Mammary microvascular endothelial cell (primary cell): ENCODE data around the gene ZFP37. TPM values are rescaled to one million over a fixed set of nuclear protein-coding genes. Genes with fewer than 3 reads are reported as not detected.

Source experiments
- total RNA-seq: library from RNA; depleted of rRNA; stranded (reverse); fragments of >200 nt; gene quantifications from 2 replicates; pipeline ENCODE4 v1.2.3, GENCODE V29; 2015

ZFP37 gene
- total RNA-seq, result 0.60 and 0.89 TPM in 2 replicates

DNA sequence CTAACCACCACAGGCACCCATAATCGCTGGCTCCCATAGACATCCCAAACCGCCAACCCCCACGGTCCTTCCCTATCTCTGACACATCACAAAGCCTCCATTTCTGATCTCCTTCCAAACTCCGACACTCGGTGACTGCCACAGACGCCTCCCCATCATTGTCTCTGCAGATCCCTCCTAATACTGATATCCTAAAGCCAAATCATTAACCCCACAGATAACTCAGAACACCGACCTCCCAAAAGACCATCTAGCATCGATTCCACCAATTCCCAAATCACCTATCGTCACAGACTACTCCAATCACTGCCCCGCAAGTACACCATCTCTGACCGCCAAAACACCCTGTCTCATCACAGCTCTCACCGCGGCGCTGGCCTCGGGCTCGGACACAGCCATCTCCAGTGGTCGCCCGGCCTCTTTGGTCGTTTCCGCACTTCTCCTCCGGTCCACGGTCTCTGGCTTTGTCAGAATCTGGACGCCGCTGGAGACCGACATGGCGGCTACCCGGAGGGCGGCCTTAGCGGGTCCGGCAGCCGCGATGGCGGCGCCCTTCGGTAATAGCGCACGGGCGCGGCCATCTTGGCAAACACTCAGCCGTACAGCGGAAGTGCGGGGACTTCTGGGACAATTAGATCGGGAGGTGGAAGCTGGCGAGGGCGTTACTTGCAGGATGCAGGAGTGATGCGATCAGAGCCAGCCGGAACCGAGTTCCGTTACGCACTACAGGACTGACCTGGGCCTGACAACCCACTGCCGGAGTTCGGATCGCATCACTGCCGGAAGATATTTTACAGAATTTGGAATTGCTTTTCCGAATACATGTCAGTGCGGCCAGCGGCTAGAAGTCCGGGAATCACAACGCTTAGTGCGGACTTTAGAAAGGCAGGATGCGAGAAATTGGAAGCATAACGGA is at the start of gene ZFP37:
TSS of gene ZFP37 (minus strand) at position 534 of the 916 bp plus-strand sequence. CDS start at position 498, 36 bp downstream.

DNA sequence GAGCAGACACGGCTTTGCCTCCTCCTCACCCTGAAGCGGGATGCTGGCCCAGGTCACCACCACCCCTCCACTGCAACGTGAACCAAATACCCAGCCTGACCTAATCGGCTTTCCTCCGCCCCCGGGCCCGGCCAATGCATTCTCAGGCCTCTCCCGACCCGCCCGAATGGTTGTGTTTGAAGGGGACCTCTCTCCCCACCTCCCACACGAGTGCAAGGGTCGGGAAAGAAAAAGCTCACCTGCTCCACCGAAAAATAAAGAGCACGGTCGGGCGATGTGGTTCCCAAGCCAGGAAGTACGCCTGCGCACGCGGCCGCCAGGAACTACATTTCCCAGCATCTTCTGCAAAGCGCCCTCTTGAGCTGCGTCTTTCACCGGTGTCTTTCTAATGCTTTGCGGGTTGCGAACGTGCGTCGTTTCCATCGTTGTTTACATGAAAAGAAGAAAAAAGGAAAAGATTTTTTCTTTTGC is 44.6 kb downstream of the ZFP37 start, which contains the start of gene ZNF883:
TSS of gene ZNF883 (minus strand) at position 282 of the 471 bp plus-strand sequence.

Other genes starting within 250 kb of the ZFP37 start
- not detected in 2 replicates for gene SLC46A2, start 165.8 kb downstream of the ZFP37 start, total RNA-seq
- gene ZNF883, start 44.5 kb downstream of the ZFP37 start, total RNA-seq, result 0.13 and 0.25 TPM in 2 replicates
- 6.7 and 7.5 TPM in 2 replicates for gene SLC31A2, start 94.3 kb upstream of the ZFP37 start, total RNA-seq
- 22.1 and 23.5 TPM in 2 replicates for gene FKBP15, start 164.6 kb upstream of the ZFP37 start, total RNA-seq
- 16.7 and 19.3 TPM in 2 replicates for gene SLC31A1, start 164.8 kb upstream of the ZFP37 start, total RNA-seq
- 40.4 and 44.4 TPM in 2 replicates for gene CDC26, start 218.8 kb upstream of the ZFP37 start, total RNA-seq
- 25.2 and 26.6 TPM in 2 replicates for gene PRPF4, start 218.9 kb upstream of the ZFP37 start, total RNA-seq
- gene RNF183, start 246.7 kb upstream of the ZFP37 start, total RNA-seq, result not detected in 2 replicates